ENCODE data around the gene SDC3. TPM values are rescaled to one million over a fixed set of nuclear protein-coding genes. Genes with fewer than 3 reads are reported as not detected.

Gene SDC3
- total RNA-seq, 2 experiments from 2014 or later = not detected

DNA sequence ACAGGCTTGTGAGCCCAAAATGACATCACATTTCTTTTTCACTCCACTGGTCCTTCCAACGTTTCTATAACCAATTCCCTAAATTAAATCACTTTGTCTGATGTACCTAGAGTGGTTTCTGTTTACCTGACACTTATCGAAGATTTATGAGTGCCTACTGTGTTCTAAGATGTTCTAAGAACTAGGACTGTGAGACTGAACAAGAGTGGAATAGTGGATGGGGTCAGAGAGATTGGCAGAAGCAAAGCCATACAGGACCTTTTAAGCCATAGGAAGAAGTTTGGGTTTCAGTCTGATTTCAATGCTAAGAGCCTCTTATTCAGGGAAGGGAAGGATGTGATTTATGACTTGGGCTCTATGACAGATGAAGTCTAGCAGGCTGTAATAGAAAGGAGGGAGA lies 78.7 kb downstream of the SDC3 start:
- DNase-seq = no peak
- ChIA-PET CTCF (no interaction called here), POLR2A (no interaction called here)
- no peaks in the 10 kb centered on the region for H3K36me3 Mint-ChIP-seq (ENCODE audit: low read depth)
- peaks cover 6% of the 10 kb centered on the region for H3K4me1 Mint-ChIP-seq
- no peak overlapping the region for H3K4me3 Mint-ChIP-seq
- no peaks in the 10 kb centered on the region for H3K9me3 Mint-ChIP-seq
- peaks cover 54% of the 10 kb centered on the region for H3K27me3 Mint-ChIP-seq
- no peak overlapping the region for H3K27ac Mint-ChIP-seq

DNA sequence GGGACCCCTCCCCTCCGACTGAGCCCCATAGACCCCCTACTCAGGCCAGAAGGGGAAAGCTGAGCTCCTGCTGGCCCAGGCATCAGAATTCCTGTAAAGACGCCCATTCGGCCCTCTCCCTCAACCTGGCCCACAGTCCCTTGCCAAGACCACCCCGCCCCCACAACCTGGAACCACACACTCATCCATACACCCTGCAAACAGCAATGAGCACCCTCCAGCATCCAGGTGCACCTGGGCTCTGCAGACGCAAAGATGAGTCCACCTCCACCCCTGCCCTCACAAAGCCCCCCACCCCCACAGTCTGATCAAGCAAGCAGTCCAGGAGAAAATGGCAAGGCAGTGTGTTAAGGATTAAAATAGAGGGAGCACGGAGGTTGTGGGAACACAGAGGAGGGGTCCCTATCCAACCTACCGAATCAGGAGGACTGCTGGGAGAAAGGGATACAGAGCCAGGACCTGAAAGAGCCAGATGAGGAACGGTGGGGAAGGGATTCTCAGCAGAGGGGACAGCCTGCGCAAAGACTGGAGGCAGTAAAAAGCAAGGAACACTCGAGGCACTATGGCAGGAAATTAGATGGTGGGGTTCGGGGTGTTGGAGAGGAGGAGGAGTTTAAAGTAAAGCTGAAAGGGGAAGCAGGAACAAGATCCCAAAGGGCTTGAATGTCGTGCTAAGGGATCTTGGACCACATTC lies 83.7 kb downstream of the SDC3 start:
- H3K36me3 Mint-ChIP-seq (ENCODE audit: low read depth) = no peaks in the 10 kb centered on the region
- ChIA-PET POLR2A (interaction anchor here (0.6 to 1.5 kb wide), 2 partner anchors 98 to 106 kb away, joined by 3 to 4 read pairs; no protein-coding TSS in a partner anchor), CTCF (no interaction called here)
- no peaks in the 10 kb centered on the region for H3K9me3 Mint-ChIP-seq
- H3K27me3 Mint-ChIP-seq = peaks cover 74% of the 10 kb centered on the region
- H3K27ac Mint-ChIP-seq = no peak overlapping the region
- no peak overlapping the region for H3K4me3 Mint-ChIP-seq
- no peak for DNase-seq
- H3K4me1 Mint-ChIP-seq = peaks cover 24% of the 10 kb centered on the region

DNA sequence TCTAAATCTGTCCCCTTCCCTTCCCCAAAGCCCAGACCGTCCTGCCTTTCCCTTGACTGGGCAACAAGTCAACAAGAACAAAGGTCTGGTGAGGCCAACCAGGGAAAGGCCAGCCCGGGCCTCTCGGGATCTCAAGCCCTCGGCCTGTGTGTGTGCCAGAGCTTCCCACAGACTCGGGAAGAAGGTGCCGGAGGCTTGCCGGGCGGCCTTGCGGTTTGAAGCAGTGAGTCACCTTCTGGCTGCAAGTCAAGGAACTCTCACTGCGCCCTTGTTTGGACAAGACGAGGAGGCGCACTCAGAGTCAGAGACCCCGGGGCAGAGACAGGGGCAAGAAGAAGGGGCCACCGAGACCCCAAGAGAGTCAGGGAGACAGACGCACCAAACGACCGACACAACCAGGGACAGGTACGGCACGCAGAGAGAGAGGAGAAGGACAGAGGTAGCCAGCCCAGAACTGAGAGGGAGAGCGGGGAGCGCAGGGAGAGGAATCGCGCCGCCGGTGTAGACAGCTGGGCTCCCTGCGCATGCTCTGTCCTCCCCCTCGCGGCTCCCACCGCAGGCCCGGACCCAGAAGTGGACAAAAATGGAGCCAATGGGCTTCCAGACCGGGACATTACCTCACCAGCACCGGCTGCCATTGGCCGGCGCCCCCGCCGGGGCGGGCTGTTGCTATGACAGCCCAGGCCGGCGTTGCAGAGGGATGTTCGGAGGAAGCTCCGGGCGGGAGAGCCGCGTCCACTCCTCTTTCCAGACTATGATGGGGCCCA lies 84.4 kb downstream of the SDC3 start:
- peak overlapping the region; percentile 34 for H3K4me3 Mint-ChIP-seq
- no peaks in the 10 kb centered on the region for H3K9me3 Mint-ChIP-seq
- peaks cover 24% of the 10 kb centered on the region for H3K4me1 Mint-ChIP-seq
- ChIA-PET POLR2A (interaction anchor here (0.6 to 1.5 kb wide), 2 partner anchors 97 to 105 kb away, joined by 3 to 4 read pairs; no protein-coding TSS in a partner anchor), CTCF (interaction anchor here (0.6 to 0.8 kb wide), 3 partner anchors 22 to 45 kb away, joined by 3 read pairs; no protein-coding TSS in a partner anchor)
- no peaks in the 10 kb centered on the region for H3K36me3 Mint-ChIP-seq (ENCODE audit: low read depth)
- H3K27ac Mint-ChIP-seq = no peak overlapping the region
- peak; percentile 57 for DNase-seq
- peaks cover 74% of the 10 kb centered on the region for H3K27me3 Mint-ChIP-seq

DNA sequence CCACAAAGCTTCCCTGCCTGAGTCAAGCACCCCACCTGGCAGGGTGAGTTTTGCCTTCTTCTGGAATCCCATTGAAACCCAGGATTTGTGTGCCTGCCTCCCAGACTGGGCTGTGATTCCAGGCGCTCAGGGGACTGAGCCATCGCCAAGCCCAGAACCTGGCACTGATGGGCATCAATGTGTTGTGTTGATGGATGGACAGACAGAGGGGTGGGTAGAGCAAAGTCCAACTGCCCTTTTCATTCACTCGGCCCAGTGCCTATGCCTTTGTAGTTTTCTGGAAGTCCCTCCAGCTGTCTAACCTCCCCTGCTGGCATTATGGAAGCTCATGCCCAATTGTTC lies 85.0 kb downstream of the SDC3 start:
- ChIA-PET CTCF (interaction anchor here (0.6 to 0.8 kb wide), 3 partner anchors 21 to 44 kb away, joined by 3 read pairs; no protein-coding TSS in a partner anchor), POLR2A (interaction anchor here (1.5 kb wide), 1 partner anchor 105 kb away, joined by 4 read pairs; no protein-coding TSS in a partner anchor)
- peaks cover 73% of the 10 kb centered on the region for H3K27me3 Mint-ChIP-seq

DNA sequence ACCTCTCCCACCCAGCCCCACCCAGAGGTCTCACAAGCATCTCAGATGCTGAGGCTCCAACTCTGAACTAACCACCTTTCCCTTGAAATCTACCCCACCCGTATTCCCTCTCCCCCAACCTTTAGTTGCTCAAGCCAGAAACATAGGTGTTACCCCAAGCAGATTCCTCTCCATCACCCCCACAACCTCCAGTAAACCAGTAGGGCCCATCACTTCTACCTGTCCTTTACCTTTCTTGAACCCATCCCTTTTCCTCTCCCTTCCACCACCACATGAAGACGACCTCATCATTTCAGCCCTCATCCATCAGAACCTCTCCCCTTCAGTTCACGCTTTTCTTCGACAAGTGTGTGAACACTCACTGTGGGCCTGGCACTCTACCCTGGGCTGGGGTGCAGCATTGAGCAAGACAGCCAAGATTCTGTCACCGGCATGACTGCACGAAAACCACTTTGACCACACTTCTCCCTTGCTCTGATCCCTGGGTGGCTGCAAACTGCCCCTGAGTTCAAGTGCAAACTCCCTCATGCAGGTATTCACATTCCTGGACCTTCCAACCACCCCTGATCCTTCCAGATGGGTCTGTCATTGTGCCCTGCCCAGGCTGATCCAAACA lies 85.5 kb downstream of the SDC3 start:
- Mint-ChIP-seq H3K9me3 (no peaks in the 10 kb centered on the region), H3K27ac (no peak overlapping the region), H3K36me3 (ENCODE audit: low read depth) (no peaks in the 10 kb centered on the region), H3K4me3 (no peak overlapping the region), H3K27me3 (peaks cover 73% of the 10 kb centered on the region), H3K4me1 (peaks cover 24% of the 10 kb centered on the region)
- ChIA-PET POLR2A (interaction anchor here (1.5 kb wide), 1 partner anchor 104 kb away, joined by 4 read pairs; no protein-coding TSS in a partner anchor), CTCF (interaction anchor here (0.7 to 0.8 kb wide), 2 partner anchors 21 to 41 kb away, joined by 3 read pairs; no protein-coding TSS in a partner anchor)
- no peak for DNase-seq

More for the DNA sequence above, 85.0 kb downstream of the SDC3 start:
- Mint-ChIP-seq H3K27ac (no peak overlapping the region), H3K4me1 (peaks cover 24% of the 10 kb centered on the region), H3K4me3 (no peak overlapping the region), H3K9me3 (no peaks in the 10 kb centered on the region), H3K36me3 (ENCODE audit: low read depth) (no peaks in the 10 kb centered on the region)
- no peak for DNase-seq

DNA sequence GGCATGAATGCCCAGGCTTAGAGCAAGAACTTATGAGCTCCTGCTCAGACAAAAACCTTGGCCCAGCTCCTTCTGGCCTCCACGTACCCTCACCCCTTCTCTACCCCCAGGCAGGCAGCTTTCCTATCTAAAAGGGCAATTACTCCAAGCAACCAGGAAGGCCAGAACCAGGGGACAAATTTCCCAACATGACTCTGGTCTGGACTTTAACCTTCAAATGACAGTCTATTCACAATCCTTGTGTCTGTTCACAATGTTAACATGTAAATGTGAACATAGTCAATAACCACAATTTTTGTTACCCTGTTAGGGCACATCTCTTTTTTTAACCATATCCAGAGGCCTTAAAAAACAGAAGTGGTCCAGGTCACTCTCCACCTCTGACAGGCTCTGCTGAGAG lies 86.6 kb downstream of the SDC3 start:
- Mint-ChIP-seq H3K36me3 (ENCODE audit: low read depth) (no peaks in the 10 kb centered on the region), H3K4me3 (no peak overlapping the region), H3K9me3 (no peaks in the 10 kb centered on the region), H3K4me1 (peaks cover 24% of the 10 kb centered on the region), H3K27me3 (peaks cover 71% of the 10 kb centered on the region), H3K27ac (no peak overlapping the region)
- ChIA-PET CTCF (no interaction called here), POLR2A (no interaction called here)
- DNase-seq = no peak

DNA sequence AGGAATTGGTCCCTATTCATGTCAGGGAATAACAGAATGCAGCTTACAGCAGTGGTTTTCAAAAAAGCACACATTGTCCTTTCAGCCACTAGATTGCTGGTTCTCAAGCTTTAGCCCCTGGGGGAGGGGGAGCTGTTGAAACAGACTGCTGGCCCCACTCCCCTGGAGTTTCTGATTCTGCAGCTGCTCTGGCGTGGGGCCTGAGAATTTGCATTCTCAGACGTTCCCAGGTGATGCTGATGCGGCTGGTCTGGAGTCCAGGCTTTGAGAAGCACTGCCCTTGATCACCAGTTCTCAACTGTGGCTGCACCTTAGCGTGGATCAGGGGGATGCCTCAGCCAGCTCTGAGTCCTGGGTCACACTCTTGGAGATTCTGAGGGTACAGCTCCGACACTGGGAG lies 88.3 kb downstream of the SDC3 start:
- DNase-seq = no peak

More for the DNA sequence above, 88.3 kb downstream of the SDC3 start:
- Mint-ChIP-seq H3K36me3 (ENCODE audit: low read depth) (no peaks in the 10 kb centered on the region), H3K27me3 (peaks cover 66% of the 10 kb centered on the region), H3K4me3 (no peak overlapping the region), H3K27ac (no peak overlapping the region), H3K4me1 (peaks cover 22% of the 10 kb centered on the region), H3K9me3 (no peaks in the 10 kb centered on the region)
- ChIA-PET CTCF (interaction anchor here (1.5 kb wide), 1 partner anchor 19 kb away, joined by 4 read pairs; no protein-coding TSS in a partner anchor), POLR2A (no interaction called here)

Other genes starting within 250 kb of the SDC3 start
- gene MATN1, start 185.2 kb downstream of the SDC3 start, total RNA-seq = not detected
- gene LAPTM5, start 151.0 kb downstream of the SDC3 start, total RNA-seq = 100 to 1,000 TPM; 481 to 482 TPM
- gene PUM1, start 157.0 kb upstream of the SDC3 start, total RNA-seq = 10 to 100 TPM; 86.8 to 87.4 TPM

Measured in activated CD4-positive, alpha-beta memory T cell treated with anti-CD3 and anti-CD28 coated beads, Interleukin-2, amount 10 ng/mL, durations not matched to agents 7 days and 5 days (primary cell).